NCI-H146 (cell line): ENCODE results near the gene ZBTB20.

Experiments
- DNase-seq: peaks from one replicate; lab custom pipeline; 2025; lab: John Stamatoyannopoulos, UW

The ZBTB20 gene

DNA sequence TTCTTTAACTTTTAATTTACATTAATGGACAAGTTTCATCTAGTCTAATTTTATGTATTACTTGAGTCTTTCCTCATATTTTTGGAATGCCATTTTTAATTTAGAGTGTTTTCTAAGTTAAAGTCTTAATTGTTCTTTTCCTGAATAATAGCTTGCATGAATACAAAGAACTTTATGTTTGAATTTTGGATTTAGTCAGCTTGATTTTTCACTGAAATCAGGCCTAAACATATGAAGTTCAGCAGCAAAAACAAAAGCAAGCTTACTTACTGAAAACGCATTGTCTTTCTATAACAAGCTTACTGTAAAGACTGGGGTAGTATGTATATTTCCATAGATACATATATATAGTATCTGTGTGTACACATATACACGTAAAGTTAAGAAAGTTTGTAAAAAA is 126.0 kb downstream of the ZBTB20 start:
- DNase-seq, result no peak

DNA sequence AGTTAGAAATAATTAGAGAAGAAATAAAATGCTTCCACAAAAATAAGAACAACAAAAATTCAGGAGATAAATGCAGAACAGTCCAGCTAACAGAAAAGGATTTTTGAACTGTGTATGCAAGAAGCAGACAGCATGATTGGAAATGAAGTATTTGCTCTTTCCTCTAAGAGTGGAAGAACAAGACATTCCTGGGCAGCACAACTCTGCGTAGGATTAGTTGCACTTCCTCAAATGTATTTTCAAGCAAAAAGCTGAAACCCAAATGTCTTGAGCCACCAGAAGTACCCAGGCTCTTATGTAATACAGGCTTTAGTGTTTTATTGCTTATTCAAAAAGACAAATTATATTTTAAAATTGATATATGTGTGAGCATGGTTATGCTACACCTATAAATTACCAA is 127.2 kb downstream of the ZBTB20 start:
- no peak for DNase-seq

DNA sequence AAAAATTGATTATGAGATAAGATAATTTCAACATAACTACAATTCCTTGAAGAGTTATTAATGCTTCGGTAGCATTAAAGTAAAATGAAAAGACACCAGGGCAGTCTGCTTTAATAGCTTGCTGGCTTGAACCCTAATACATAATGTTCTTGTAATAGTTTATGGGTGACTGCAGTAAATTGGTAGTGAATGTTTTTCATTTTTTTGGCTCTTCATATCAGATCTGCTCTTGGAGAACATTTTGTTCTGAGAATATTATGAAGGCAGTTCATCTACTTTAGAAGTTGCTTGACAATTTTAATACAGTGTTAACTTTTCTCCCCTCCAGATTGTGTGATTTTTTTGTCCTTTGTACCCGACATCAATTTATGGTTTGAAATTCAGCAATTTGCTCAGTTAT is 128.4 kb downstream of the ZBTB20 start:
- DNase-seq, result no peak

DNA sequence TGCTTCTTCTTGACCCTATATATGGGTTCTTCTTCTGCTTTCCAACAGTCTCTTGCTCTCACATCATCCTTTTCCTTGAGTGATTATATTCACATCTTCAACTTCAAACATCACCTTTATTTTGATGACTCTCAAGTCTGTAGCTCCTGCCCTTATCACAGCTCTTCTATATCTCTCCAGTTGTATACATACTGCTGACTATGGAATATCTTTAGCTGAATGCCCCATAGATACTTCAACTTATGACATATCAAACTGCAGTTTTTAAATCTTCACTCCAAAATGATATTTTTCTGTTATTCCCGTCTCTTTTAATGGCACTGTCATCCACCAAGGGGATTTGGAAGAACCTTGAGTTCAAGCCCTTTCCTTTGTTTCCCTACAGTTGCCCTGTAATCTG is 139.1 kb downstream of the ZBTB20 start:
- DNase-seq, result no peak

DNA sequence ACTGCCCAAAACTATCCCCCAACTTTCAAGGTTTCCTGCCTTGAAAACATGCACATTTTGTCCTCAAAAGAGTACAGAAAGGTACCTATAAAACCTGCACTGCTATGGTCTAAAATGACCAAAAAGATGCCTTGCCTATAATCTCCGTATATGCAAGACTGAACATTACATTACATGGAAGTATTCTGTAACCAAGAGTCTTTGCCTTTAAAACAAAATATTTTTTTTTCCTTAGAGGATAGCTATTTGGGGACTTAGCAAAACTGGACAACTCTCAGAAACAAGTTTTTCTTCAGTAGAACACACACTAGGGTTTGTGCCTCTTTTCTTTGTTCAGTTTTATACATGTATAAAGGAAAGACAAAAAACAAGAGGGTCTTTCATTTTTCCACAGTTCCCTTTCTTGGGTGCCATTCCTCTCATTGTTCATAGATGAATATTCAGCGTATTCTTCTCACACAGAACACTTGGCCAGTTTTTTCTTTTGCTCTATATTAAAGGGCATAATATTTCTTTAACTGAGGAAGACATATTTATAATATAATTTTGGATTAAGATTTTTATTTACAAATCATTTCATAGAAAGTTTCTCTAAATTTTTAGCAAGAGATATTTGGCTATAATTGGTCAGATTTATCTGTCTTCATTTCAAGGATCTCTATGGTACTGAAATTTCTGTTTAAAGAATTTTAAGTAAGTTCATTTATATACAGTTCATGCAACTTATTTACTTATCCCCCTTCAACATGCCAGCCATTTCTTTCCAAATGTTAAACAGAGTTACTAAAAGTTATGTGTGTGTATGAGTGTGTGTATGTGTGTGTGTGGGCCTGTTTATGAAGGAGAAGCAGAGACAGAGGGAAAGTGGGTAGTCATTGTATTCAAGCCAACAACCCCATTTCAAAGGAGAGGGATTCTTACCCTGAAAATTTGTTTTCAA is 142.6 kb downstream of the ZBTB20 start:
- DNase-seq, result no peak

DNA sequence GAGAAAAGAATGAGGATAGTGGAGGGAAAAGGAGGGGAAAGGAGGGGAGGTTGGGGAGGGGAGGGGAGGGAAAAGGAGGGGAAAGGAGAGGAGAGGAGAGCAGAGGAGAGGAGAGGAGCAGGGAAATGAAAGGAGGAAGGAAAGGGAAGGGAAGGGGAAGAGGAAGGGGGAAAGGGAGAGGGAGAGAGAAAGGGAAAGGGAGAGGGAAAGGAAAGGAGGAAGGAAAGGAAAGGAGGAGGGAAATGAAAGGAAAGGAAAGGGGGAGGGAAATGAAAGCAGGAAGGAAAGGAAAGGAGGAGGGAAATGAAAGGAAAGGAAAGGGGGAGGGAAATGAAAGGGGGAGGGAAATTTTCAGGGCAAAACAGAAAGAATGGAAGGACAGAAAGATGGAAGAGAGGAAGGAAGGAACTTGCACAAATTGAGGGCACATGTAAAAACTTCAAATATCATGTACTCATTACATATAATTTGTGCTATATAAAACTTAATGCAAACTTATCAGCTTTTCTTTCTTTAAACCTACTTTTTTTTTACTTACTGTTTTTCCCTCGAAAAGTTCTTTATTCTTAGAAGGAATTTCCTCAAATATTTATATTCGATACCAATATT is 148.0 kb downstream of the ZBTB20 start:
- no peak for DNase-seq

DNA sequence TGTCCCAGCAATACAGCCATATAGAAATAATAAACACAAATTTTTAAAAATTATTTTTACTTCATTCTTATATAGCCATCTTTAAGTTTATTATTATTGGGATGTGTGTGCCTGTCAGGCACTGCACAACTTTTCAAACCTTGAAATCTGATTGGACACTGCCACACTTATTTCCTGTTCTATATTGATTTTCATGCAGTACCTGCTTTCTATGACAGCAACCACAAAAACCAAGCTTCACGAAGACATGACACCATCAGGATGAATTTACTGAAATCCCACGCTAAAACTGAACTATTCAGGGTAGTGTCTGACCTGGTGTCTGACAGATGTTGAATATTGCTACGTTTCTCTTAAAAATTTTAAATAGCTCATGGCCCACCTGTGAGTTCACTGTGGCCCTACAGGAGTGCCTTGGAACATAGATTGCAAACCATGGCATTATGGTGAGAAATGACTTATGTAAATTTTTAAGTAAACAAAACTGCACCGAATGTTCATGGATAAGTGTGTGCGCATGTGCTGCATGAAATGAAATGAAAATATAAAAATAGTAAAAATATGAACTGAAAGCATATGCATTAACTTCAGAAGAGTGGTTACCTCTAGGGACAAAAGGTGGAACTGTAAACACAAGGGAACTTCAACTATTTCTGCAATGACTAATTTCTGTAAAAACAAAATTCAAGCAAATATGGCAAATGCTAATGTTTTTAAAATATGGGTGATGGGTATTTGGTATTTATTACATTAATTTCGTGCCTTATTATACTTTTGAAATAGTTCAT is 152.3 kb downstream of the ZBTB20 start:
- DNase-seq, result no peak

DNA sequence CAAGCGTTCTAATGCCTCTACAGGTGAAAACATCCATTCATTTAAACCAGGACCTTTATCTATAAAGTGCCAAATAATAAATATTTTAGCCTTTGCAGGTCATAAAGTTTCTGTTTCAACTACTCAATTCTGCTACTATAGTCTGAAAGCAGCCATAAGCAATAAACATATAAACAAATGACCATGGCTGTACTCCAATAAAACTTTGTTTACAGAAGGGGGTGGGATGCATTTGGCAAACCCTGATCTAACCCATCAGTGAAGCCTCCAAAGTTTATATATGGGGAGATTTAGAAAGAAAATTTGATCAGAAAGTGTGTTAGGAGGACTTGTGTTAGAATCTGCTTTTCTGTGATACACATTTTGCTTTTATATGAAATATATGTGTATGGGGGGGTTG is 161.3 kb downstream of the ZBTB20 start:
- no peak for DNase-seq

DNA sequence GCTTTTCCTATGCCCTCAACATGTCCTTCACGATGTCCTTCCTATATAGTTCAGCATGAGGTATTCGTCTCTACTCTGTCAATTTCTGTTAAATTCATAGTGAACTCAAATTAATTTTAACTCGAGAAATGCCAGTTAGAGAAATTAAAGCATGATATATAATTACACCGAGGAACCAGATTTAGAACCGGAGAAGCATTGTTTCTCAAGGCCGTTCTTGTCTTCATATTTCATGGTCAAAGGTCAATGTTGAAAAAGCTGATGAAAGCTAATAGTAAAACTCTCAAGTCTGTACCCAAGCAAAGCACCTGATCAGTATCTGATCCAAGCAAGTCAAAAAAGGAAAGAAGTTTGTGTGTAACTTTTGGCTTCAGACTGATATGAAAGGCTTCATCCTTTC is 163.8 kb downstream of the ZBTB20 start:
- DNase-seq, result no peak

DNA sequence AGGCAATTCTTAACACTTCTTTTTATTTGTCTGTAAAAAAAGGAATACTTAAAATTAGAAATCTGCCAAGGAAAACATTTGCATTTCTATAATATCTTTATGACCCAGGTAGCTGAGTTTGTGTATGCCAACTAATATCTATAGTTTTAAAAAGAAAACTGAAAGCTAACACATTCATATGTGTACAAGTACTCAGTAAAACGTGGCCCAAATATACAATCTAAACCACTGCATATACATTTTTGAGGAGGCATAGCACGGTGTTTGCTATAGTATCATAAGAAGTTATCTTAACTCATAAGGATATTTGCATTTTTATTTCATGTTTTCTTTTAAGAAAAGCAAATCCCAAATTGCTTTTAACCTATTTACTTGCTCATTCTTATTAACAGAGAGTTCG is 172.7 kb downstream of the ZBTB20 start:
- DNase-seq, result no peak

DNA sequence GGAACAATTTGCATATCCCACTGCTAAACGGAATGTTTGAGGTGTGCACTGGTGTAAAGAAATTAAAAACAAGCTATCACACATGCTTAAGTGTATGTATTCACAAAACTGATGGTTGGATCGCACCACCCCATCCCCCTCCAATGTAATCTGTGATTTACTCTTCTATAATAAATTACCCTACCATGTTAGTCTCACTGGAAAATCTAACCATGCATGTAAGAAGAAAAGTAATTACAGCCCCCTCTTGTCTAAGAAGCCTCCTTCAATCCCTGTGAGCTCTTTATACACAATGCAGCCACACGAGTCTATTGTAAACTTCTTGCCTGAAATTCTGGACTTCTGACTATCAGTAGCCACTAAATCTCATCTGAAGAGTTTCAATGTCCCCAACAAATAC is 173.6 kb downstream of the ZBTB20 start:
- no peak for DNase-seq

DNA sequence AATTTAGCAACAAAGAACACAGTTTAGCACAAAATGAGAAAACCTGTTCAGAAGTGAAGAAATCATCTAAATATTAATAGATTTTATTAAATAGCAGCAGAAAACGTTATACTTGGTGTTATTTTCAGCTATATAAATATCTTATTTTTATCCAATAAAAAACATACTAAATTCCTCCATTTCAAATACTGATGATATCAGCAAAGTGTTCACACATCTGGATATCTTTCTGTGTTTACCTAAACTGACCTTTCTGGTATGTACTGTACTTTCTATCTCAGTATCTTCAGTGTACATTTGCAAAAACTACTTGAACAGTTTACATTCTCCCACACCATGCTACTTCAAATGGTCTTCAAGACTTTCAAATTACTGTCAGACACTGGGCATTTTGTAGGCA is 179.9 kb downstream of the ZBTB20 start:
- no peak for DNase-seq

DNA sequence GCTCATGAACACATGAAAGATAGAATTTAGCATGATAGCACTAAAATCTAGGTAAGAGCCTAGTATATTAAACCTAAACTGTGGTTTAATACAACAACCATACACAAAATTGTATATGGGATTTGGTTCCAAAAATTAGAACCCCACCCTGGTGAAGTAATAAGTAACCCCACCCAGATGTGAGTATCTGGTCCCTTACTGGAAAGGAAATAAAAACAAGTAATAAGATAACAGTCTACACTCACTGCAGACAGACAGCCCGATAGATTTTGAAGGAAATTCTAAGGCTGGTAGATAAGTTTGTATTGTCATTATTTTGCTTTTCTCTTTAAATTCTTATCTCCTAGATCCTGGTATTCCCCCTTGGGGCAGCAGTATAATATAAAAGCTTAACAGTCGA is 184.9 kb downstream of the ZBTB20 start:
- no peak for DNase-seq

DNA sequence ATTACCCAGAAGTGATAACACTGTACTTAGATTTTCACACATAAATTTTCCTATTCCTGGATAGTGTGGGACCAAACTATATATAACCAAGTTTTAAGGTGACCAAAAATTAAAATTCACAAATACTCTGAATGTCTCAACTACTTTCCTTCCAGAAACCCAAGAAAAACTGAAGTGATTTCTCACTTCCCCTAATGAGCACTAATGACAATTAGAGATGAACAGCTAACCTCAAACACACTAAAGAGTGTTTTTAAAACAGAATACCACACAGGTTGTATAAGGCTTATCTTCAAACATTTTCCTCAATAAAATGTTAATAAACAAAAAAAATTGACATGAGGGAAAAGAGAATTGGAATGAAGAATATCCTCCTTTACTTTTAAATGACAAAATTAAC is 188.2 kb downstream of the ZBTB20 start:
- no peak for DNase-seq

DNA sequence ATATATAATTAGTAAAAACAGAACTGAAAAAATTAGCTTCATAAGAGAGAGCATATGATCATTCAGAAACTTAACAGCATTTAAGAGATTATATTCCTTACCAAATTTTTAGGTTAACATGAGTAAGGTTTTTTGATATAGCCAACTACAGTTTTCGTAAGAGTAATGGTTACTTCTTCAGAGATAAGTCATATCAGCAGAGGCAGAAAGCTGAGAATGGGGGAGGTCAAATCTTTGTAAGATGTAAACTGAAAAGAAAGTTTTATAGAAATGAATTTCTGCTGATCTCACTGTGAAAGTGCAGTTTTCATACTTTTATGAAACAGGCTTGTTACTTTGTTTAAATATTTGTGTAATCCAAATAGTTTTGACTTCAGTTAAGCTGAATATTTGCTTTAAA is 193.3 kb downstream of the ZBTB20 start:
- no peak for DNase-seq

DNA sequence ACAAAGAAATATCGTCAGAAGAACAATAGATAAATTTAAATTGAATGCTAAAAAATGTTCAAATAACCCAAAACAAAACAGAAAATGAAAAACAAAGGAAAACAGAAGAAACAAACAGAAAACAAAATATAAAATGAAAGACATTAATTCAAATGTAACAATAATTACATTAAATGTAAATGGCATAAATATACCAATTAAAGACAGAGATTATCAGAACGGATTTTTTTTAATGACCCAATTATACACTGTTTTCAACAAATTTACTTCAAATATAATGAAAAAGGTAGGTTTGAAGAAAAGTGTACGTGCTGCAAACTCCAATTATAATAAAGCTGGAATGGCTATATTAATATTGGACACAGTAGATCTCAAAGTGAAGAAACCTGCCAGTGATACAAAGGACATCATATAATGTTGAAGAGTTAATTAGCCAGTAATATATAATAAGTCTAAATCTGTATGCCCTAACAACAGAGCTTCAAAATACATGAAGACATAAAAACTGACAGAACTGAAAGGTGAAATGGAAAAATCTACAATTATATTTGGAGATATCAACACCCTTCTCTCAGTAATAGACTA is 193.8 kb downstream of the ZBTB20 start:
- DNase-seq, result no peak

DNA sequence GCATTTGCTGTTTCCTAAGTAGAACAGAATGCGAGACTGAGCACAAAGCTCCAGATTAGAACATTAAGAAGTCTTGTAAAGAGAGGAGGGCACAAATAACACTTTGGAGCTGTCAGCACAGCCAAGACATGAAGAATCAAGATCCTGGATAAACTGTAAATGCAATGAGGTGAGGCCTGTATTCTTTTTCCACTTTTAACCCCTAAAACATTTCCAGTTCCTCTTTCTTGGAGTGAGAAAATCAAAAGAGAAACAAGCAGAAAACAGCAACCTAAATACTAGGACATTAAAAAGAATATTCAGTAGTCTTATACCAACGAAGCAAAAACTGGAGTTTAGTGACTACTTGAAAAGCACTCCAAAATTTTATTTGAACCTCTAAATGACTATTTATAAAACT is 204.3 kb downstream of the ZBTB20 start:
- DNase-seq, result no peak

DNA sequence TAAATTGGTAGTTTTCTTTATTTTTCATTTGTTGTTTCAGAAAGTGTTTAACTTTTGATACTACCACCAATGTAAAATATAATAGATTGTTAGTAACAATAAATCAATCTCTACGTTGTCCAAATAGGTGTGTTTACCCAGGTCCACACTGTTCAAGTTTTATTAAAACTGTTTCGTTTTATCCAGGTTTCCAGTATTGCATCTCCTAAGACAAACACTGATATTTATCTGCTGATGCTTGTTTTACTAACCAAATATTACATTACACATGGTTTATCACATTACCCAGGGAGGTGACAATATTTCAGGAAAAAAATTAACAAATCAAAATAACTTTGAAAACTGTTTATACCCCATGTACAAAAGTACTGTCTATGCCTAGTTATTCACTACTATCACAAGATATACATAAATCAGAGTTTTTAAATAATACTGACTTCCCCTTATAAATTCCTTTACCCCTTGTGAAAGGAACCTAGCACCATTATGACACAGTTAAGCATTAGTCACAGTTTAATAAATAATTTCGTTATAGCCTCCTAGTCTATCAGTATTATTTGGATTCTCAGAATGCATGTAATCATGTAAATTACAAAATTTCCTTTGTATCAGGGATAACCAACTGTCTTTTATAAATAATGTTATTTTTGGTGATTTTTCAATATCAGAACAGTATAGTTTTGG is 205.3 kb downstream of the ZBTB20 start:
- DNase-seq, result no peak

DNA sequence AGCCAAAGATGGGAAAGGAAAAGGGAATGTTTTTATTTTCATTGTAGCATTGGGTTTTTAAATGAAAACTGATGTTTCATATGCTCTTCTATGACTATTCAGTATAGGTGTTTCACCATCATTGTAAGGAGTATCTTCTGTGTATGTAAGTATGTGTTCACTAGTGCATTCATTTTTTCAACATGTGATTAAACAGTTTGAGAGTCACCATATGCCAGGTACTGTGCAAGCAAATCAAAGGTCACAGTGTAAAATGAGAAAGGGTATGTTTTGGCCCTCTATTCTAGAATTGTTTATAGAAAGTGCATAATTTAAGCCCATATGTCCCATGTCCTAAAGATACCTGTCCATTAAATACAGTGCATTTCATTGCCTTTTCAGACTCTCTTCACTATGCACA is 207.2 kb downstream of the ZBTB20 start:
- no peak for DNase-seq

DNA sequence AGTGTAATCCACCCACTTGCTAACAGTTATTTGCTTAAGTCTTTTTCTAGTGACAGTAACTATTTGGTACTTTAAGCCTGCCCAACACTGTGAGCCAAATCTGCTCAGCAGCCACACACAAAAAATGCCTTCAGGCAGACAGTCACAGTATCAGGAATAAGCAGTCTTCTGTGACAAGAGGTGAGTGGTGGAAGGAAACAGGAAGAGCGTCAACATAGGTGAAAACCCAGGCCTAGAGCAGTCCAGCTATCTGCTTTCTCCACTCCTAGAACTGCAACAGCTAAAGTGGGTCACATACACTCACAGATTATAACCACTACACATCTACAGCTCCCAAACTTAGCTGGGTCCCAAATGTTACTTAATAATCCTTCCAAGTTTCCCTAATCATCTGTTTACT is 213.7 kb downstream of the ZBTB20 start:
- no peak for DNase-seq

DNA sequence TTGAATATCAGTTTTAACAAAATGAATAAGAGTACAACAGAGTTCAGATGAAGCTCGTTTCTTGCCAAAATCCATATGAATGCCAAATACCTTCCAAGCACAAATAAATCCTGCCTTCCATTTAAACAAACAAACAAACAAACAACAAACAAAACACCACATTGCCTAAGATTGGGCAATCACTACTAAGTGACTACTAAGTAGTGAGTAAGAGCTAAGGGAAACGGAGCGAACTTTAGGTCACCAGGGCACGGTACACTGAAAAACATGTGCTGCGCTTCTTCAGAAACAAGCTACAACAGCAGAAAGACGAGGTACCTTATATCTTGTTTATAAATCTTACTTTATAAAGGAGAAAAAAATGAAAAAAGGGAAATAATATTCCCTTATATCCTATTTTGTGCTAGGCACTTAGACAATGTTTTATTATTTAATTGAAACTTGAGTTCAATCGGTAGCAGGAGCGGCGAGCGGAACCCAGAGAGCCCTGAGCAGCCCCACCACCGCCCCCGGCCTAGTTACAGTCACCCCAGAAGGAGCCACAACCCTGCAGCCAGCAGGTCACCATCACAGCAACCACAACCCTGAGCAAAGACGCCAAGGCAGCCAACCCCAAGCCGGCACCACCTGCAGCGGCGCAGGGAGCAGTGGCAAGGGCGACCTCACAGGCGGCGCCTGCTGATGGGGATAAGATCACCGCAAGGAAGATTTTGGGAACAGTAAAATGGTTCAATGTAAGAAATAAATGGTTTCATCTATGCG is 216.9 kb downstream of the ZBTB20 start:
- DNase-seq, result no peak
